Measurements from ENCODE around the gene FRK. TPM values are rescaled to one million over a fixed set of nuclear protein-coding genes. Genes with fewer than 3 reads are reported as not detected.

Gene FRK
- total RNA-seq, 1 donor from 2014 or later = 0.05 TPM

DNA sequence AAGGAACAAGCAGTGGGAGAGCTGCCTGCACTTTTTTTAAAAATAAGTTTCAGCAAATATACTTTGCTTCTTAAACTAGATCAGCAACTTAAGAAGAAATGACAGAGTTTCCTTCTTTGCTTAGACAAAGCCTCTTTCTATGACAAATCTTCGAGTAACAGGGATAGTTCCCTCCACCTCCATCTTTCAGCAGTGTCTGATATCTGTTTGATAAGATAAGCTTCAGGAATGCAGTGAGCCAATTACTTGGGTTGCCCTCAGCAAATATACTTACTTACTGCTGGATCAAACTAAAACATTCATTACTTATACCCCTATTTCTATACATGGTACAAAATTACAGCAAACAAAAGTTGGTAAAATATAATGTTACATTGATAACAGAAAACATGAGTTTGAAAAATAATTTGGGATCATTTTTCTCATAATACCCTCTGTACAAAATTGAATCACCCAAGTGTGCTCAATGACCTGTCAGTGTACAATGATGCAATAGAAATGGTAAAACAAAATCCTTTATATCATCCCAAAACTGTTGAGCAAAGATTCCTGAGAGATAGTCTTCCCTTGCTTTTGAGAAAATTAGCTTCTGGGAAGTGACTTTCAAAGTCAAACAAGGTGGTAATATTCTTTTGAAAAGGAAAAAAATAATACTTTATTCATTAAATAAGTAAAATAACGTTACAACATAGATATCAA is 24.5 kb downstream of the FRK start:
- no peaks in the 10 kb centered on the region for H3K27me3 Mint-ChIP-seq (ENCODE audit: unreplicated experiment)
- no peak for DNase-seq (ENCODE audit: extremely low spot score, unreplicated experiment)
- H3K9me3 Mint-ChIP-seq (ENCODE audit: unreplicated experiment) = no peaks in the 10 kb centered on the region
- H3K36me3 Mint-ChIP-seq (ENCODE audit: unreplicated experiment) = no peaks in the 10 kb centered on the region
- no peak overlapping the region for H3K4me3 Mint-ChIP-seq (ENCODE audit: unreplicated experiment)
- peaks cover 11% of the 10 kb centered on the region for H3K4me1 Mint-ChIP-seq (ENCODE audit: unreplicated experiment)
- TF ChIP-seq, protein P1, sequence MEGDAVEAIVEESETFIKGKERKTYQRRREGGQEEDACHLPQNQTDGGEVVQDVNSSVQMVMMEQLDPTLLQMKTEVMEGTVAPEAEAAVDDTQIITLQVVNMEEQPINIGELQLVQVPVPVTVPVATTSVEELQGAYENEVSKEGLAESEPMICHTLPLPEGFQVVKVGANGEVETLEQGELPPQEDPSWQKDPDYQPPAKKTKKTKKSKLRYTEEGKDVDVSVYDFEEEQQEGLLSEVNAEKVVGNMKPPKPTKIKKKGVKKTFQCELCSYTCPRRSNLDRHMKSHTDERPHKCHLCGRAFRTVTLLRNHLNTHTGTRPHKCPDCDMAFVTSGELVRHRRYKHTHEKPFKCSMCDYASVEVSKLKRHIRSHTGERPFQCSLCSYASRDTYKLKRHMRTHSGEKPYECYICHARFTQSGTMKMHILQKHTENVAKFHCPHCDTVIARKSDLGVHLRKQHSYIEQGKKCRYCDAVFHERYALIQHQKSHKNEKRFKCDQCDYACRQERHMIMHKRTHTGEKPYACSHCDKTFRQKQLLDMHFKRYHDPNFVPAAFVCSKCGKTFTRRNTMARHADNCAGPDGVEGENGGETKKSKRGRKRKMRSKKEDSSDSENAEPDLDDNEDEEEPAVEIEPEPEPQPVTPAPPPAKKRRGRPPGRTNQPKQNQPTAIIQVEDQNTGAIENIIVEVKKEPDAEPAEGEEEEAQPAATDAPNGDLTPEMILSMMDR (IDR thresholded peaks at IDR 0.05) = no peak
- H3K27ac Mint-ChIP-seq (ENCODE audit: unreplicated experiment) = no peak overlapping the region

DNA sequence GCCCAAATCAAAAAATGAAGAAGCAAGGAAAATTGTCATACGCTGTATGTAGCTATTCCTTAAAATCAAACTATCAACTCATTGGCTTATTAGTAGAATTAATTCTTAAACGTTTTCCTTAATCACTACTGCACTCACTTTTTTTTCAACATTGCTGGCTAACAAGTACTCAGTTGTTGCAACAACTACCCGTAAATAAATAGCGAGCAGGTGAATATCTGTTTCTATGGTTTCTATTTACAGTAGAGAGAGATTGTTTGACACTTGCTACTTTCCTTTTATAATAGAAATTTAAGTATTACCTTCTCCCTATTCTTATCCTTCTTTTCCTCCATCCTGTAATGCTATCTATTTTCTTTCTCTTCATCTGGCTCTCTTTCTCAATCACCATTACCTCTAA is 25.1 kb downstream of the FRK start:
- Mint-ChIP-seq H3K27ac (ENCODE audit: unreplicated experiment) (no peak overlapping the region), H3K36me3 (ENCODE audit: unreplicated experiment) (no peaks in the 10 kb centered on the region), H3K9me3 (ENCODE audit: unreplicated experiment) (no peaks in the 10 kb centered on the region), H3K27me3 (ENCODE audit: unreplicated experiment) (no peaks in the 10 kb centered on the region), H3K4me3 (ENCODE audit: unreplicated experiment) (no peak overlapping the region), H3K4me1 (ENCODE audit: unreplicated experiment) (peaks cover 11% of the 10 kb centered on the region)
- TF ChIP-seq, protein P1 (IDR thresholded peaks at IDR 0.05) = no peak
- no peak for DNase-seq (ENCODE audit: extremely low spot score, unreplicated experiment)

DNA sequence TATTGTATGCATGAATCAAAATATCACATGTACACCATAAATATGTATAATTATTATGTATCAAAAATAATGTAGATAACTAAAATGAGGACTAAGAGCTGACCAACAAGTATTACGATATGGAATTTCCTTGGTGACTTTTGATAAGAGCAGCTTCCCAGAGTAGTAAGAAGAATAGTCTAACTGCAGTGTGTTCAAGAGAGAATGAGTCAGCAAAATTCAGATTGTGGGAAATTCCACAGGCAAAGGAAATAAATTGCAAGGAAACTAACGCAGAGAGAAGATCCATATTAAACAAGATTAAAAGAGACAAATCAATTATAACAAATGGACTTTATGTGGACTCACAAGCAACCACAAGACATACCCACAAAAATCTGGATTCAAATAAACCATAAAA is 26.4 kb downstream of the FRK start:
- no peaks in the 10 kb centered on the region for H3K9me3 Mint-ChIP-seq (ENCODE audit: unreplicated experiment)
- no peaks in the 10 kb centered on the region for H3K27me3 Mint-ChIP-seq (ENCODE audit: unreplicated experiment)
- peaks cover 11% of the 10 kb centered on the region for H3K4me1 Mint-ChIP-seq (ENCODE audit: unreplicated experiment)
- peak overlapping the region; percentile 6 for H3K27ac Mint-ChIP-seq (ENCODE audit: unreplicated experiment)
- TF ChIP-seq, protein P1 (IDR thresholded peaks at IDR 0.05) = no peak
- H3K36me3 Mint-ChIP-seq (ENCODE audit: unreplicated experiment) = no peaks in the 10 kb centered on the region
- H3K4me3 Mint-ChIP-seq (ENCODE audit: unreplicated experiment) = no peak overlapping the region
- no peak for DNase-seq (ENCODE audit: extremely low spot score, unreplicated experiment)

DNA sequence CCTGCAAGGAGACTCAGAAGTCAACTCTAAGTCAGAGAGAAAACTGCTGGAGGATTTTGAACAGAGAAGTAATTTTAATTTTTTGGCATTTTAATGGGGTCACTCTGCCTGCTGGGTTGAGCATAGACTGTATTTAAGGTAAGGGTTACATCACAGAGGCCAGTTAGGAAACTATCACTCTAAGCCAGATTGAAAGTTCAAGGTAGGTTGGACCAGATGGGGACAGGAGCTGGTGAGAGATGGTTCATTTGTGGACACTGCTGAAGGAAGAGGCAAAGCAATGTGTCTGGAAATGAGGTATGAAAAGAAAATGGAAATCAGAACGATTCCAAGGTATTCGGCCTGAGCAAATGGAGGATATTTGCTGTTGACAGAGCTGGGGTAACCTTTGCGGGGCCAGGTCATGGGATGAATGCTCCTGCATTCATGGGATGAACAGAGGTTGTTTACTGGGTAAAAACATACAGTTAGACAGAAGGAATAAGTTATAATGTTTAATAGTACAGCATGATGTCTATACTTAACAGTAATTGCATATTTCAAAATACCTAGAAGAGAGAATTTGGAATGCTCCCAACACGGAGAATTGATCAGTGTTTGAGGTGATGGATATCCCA is 26.9 kb downstream of the FRK start:
- H3K27me3 Mint-ChIP-seq (ENCODE audit: unreplicated experiment) = no peaks in the 10 kb centered on the region
- H3K4me3 Mint-ChIP-seq (ENCODE audit: unreplicated experiment) = no peak overlapping the region
- peak overlapping the region; percentile 36 for H3K27ac Mint-ChIP-seq (ENCODE audit: unreplicated experiment)
- no peak for DNase-seq (ENCODE audit: extremely low spot score, unreplicated experiment)
- H3K9me3 Mint-ChIP-seq (ENCODE audit: unreplicated experiment) = no peaks in the 10 kb centered on the region
- TF ChIP-seq, protein P1 (IDR thresholded peaks at IDR 0.05) = no peak
- H3K4me1 Mint-ChIP-seq (ENCODE audit: unreplicated experiment) = peaks cover 11% of the 10 kb centered on the region
- no peaks in the 10 kb centered on the region for H3K36me3 Mint-ChIP-seq (ENCODE audit: unreplicated experiment)

DNA sequence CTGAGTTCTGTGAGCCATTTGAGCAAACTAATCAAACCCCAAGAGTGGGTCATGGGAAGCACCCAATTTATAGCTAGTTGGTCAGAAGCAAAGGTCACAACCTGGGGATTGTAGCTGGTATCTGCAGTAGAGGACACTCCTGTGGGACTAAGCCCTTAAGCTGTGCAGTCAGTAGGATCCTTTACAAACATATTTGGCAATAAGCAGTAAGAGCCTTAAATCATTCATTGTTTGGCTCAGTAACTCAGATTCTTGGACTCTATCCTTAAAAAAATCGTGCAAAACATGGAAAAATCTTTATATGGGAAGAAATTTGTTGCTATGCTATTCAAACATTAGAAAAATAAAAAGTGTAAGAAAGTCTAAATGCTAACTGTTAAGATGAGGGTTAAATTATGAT is 29.9 kb downstream of the FRK start:
- no peaks in the 10 kb centered on the region for H3K27me3 Mint-ChIP-seq (ENCODE audit: unreplicated experiment)
- DNase-seq (ENCODE audit: extremely low spot score, unreplicated experiment) = no peak
- no peaks in the 10 kb centered on the region for H3K36me3 Mint-ChIP-seq (ENCODE audit: unreplicated experiment)
- TF ChIP-seq, protein P1 (IDR thresholded peaks at IDR 0.05) = no peak
- H3K4me1 Mint-ChIP-seq (ENCODE audit: unreplicated experiment) = peaks cover 13% of the 10 kb centered on the region
- H3K27ac Mint-ChIP-seq (ENCODE audit: unreplicated experiment) = no peak overlapping the region
- H3K4me3 Mint-ChIP-seq (ENCODE audit: unreplicated experiment) = no peak overlapping the region
- no peaks in the 10 kb centered on the region for H3K9me3 Mint-ChIP-seq (ENCODE audit: unreplicated experiment)

Data from osteocyte (in vitro differentiated cells).